ENCODE measurements around the gene OXER1.

Gene OXER1

GRCh38 chr2:42758751-42759150 lies 5.2 kb downstream of the OXER1 start:
- no peaks in the 10 kb centered on the region for H3K9me3 ChIP-seq (ENCODE audit: low read length)
- H3K4me3 ChIP-seq (ENCODE audit: low read length), result no peak overlapping the region
- H3K36me3 ChIP-seq (ENCODE audit: insufficient read depth, low read length), result no peaks in the 10 kb centered on the region
- no peak overlapping the region for H2AFZ ChIP-seq (ENCODE audit: low read depth, low read length)
- no peaks in the 10 kb centered on the region for H3K27me3 ChIP-seq (ENCODE audit: insufficient read depth, low read length)
- peaks cover 3% of the 10 kb centered on the region for H3K4me1 ChIP-seq (ENCODE audit: insufficient read depth, low read length)

GRCh38 chr2:42757981-42758740 lies 5.8 kb downstream of the OXER1 start:
- Histone ChIP-seq H3K4me1 (ENCODE audit: insufficient read depth, low read length) (peaks cover 3% of the 10 kb centered on the region), H3K4me3 (ENCODE audit: low read length) (no peak overlapping the region), H3K9me3 (ENCODE audit: low read length) (no peaks in the 10 kb centered on the region), H3K27me3 (ENCODE audit: insufficient read depth, low read length) (no peaks in the 10 kb centered on the region), H2AFZ (ENCODE audit: low read depth, low read length) (no peak overlapping the region), H3K36me3 (ENCODE audit: insufficient read depth, low read length) (peaks cover 2% of the 10 kb centered on the region)

- H3K4me3 ChIP-seq (ENCODE audit: low read length), result no peak overlapping the region
- no peak overlapping the region for H2AFZ ChIP-seq (ENCODE audit: low read depth, low read length)
- no peaks in the 10 kb centered on the region for H3K9me3 ChIP-seq (ENCODE audit: low read length)
- peaks cover 2% of the 10 kb centered on the region for H3K36me3 ChIP-seq (ENCODE audit: insufficient read depth, low read length)
- peaks cover 3% of the 10 kb centered on the region for H3K4me1 ChIP-seq (ENCODE audit: insufficient read depth, low read length)
- H3K27me3 ChIP-seq (ENCODE audit: insufficient read depth, low read length), result no peaks in the 10 kb centered on the region
Measured at GRCh38 chr2:42756966-42757513, 6.9 kb downstream of the OXER1 start.

GRCh38 chr2:42756150-42756775 lies 7.7 kb downstream of the OXER1 start:
- H2AFZ ChIP-seq (ENCODE audit: low read depth, low read length), result no peak overlapping the region
- peaks cover 9% of the 10 kb centered on the region for H3K4me1 ChIP-seq (ENCODE audit: insufficient read depth, low read length)
- no peaks in the 10 kb centered on the region for H3K27me3 ChIP-seq (ENCODE audit: insufficient read depth, low read length)
- peaks cover 2% of the 10 kb centered on the region for H3K36me3 ChIP-seq (ENCODE audit: insufficient read depth, low read length)
- no peaks in the 10 kb centered on the region for H3K9me3 ChIP-seq (ENCODE audit: low read length)
- H3K4me3 ChIP-seq (ENCODE audit: low read length), result no peak overlapping the region

- H3K4me1 ChIP-seq (ENCODE audit: insufficient read depth, low read length), result peaks cover 10% of the 10 kb centered on the region
- no peaks in the 10 kb centered on the region for H3K9me3 ChIP-seq (ENCODE audit: low read length)
- peaks cover 2% of the 10 kb centered on the region for H3K36me3 ChIP-seq (ENCODE audit: insufficient read depth, low read length)
Measured at GRCh38 chr2:42755191-42755880, 8.6 kb downstream of the OXER1 start.

GRCh38 chr2:42754776-42755140 lies 9.2 kb downstream of the OXER1 start:
- Histone ChIP-seq H3K4me1 (ENCODE audit: insufficient read depth, low read length) (peaks cover 10% of the 10 kb centered on the region), H2AFZ (ENCODE audit: low read depth, low read length) (no peak overlapping the region), H3K27me3 (ENCODE audit: insufficient read depth, low read length) (no peaks in the 10 kb centered on the region), H3K36me3 (ENCODE audit: insufficient read depth, low read length) (peaks cover 2% of the 10 kb centered on the region), H3K4me3 (ENCODE audit: low read length) (no peak overlapping the region), H3K9me3 (ENCODE audit: low read length) (no peaks in the 10 kb centered on the region)

More at GRCh38 chr2:42755191-42755880, 8.6 kb downstream of the OXER1 start:
- Histone ChIP-seq H3K4me3 (ENCODE audit: low read length) (no peak overlapping the region), H3K27me3 (ENCODE audit: insufficient read depth, low read length) (no peaks in the 10 kb centered on the region), H2AFZ (ENCODE audit: low read depth, low read length) (no peak overlapping the region)

- Histone ChIP-seq H3K9me3 (ENCODE audit: low read length) (no peaks in the 10 kb centered on the region), H2AFZ (ENCODE audit: low read depth, low read length) (no peak overlapping the region), H3K27me3 (ENCODE audit: insufficient read depth, low read length) (no peaks in the 10 kb centered on the region), H3K36me3 (ENCODE audit: insufficient read depth, low read length) (peaks cover 2% of the 10 kb centered on the region), H3K4me3 (ENCODE audit: low read length) (no peak overlapping the region), H3K4me1 (ENCODE audit: insufficient read depth, low read length) (peaks cover 10% of the 10 kb centered on the region)
Measured at GRCh38 chr2:42754021-42754775, 9.7 kb downstream of the OXER1 start.

- H3K4me3 ChIP-seq (ENCODE audit: low read length), result no peak overlapping the region
- H3K4me1 ChIP-seq (ENCODE audit: insufficient read depth, low read length), result peaks cover 10% of the 10 kb centered on the region
- H3K27me3 ChIP-seq (ENCODE audit: insufficient read depth, low read length), result no peaks in the 10 kb centered on the region
- H2AFZ ChIP-seq (ENCODE audit: low read depth, low read length), result no peak overlapping the region
- peaks cover 4% of the 10 kb centered on the region for H3K36me3 ChIP-seq (ENCODE audit: insufficient read depth, low read length)
- no peaks in the 10 kb centered on the region for H3K9me3 ChIP-seq (ENCODE audit: low read length)
Measured at GRCh38 chr2:42752816-42753813, 10.8 kb downstream of the OXER1 start.

- Histone ChIP-seq H3K36me3 (ENCODE audit: insufficient read depth, low read length) (peaks cover 6% of the 10 kb centered on the region), H3K9me3 (ENCODE audit: low read length) (no peaks in the 10 kb centered on the region), H3K27me3 (ENCODE audit: insufficient read depth, low read length) (no peaks in the 10 kb centered on the region), H2AFZ (ENCODE audit: low read depth, low read length) (no peak overlapping the region), H3K4me1 (ENCODE audit: insufficient read depth, low read length) (peaks cover 10% of the 10 kb centered on the region), H3K4me3 (ENCODE audit: low read length) (no peak overlapping the region)
Measured at GRCh38 chr2:42752314-42752713, 11.6 kb downstream of the OXER1 start.

- no peaks in the 10 kb centered on the region for H3K27me3 ChIP-seq (ENCODE audit: insufficient read depth, low read length)
- H3K4me3 ChIP-seq (ENCODE audit: low read length), result no peak overlapping the region
- peaks cover 7% of the 10 kb centered on the region for H3K36me3 ChIP-seq (ENCODE audit: insufficient read depth, low read length)
- no peak overlapping the region for H2AFZ ChIP-seq (ENCODE audit: low read depth, low read length)
- H3K4me1 ChIP-seq (ENCODE audit: insufficient read depth, low read length), result peaks cover 7% of the 10 kb centered on the region
- H3K9me3 ChIP-seq (ENCODE audit: low read length), result no peaks in the 10 kb centered on the region
Measured at GRCh38 chr2:42748840-42749239, 15.1 kb downstream of the OXER1 start.

GRCh38 chr2:42747422-42747821 lies 16.5 kb downstream of the OXER1 start:
- Histone ChIP-seq H3K4me3 (ENCODE audit: low read length) (no peak overlapping the region), H3K4me1 (ENCODE audit: insufficient read depth, low read length) (peaks cover 7% of the 10 kb centered on the region), H3K27me3 (ENCODE audit: insufficient read depth, low read length) (no peaks in the 10 kb centered on the region), H2AFZ (ENCODE audit: low read depth, low read length) (no peak overlapping the region), H3K9me3 (ENCODE audit: low read length) (no peaks in the 10 kb centered on the region), H3K36me3 (ENCODE audit: insufficient read depth, low read length) (peaks cover 5% of the 10 kb centered on the region)

Data from neuron (in vitro differentiated cells).